Esophagus muscularis mucosa (tissue), 3 donors: Measurements from ENCODE around the gene SOD3.

ENCODE experiments used
- POLR2A ChIP-seq: fragments of 450-650 bp; IDR thresholded peaks from one replicate; pipeline ENCODE4 v1.6.1; 2017; ENCODE audit warnings: antibody characterized with exemption, moderate library complexity, mild to moderate bottlenecking, low read depth
- POLR2AphosphoS5 ChIP-seq, 2 donors: sonication (generic); formaldehyde crosslinking; IDR thresholded peaks; one replicate each; pipeline ENCODE4 v1.6.1; 2017; ENCODE audit warnings: antibody characterized with exemption in 2 of 2
- TF ChIP-seq, protein P1 (sequence below), 3 experiments: fragments of 200-600 bp in 2 of 3; fragments of 450-650 bp in 1 of 3; sonication (generic) in 2 of 3; IDR thresholded peaks; one replicate each; pipeline ENCODE4 v1.5.1; 2017 to 2019; ENCODE audit warnings: antibody characterized with exemption in 3 of 3, mild to moderate bottlenecking in 2 of 3, moderate library complexity in 1 of 3

DNA sequence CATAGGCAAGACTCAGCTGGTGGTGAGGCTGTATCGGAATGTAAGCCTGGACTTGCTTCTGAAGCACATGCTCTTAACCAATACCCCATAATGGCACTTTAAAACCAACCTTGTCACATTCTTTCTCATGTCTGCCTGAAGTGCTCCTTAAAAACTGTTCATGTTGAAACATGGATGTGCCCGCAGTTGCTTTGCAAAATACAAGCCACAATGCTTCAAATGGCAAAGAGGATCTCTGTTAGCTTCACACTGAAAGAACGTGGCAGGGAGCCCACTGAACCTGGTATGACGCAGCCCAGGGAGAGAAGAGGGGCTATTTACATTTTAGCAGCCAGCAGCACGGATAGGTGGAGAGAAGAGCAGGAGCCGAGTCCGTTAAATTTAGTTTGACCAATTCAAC is 29.3 kb downstream of the SOD3 start:
- TF ChIP-seq, protein P1, sequence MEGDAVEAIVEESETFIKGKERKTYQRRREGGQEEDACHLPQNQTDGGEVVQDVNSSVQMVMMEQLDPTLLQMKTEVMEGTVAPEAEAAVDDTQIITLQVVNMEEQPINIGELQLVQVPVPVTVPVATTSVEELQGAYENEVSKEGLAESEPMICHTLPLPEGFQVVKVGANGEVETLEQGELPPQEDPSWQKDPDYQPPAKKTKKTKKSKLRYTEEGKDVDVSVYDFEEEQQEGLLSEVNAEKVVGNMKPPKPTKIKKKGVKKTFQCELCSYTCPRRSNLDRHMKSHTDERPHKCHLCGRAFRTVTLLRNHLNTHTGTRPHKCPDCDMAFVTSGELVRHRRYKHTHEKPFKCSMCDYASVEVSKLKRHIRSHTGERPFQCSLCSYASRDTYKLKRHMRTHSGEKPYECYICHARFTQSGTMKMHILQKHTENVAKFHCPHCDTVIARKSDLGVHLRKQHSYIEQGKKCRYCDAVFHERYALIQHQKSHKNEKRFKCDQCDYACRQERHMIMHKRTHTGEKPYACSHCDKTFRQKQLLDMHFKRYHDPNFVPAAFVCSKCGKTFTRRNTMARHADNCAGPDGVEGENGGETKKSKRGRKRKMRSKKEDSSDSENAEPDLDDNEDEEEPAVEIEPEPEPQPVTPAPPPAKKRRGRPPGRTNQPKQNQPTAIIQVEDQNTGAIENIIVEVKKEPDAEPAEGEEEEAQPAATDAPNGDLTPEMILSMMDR (IDR thresholded peaks at IDR 0.05) = no peak
- peak; percentile 38 to 42 for TF ChIP-seq POLR2AphosphoS5 (IDR thresholded peaks at IDR 0.05)
- TF ChIP-seq POLR2A = no peak
